GM23338 (cell line): ENCODE measurements around the gene EIF4E2. TPM values are rescaled to one million over a fixed set of nuclear protein-coding genes. Genes with fewer than 3 reads are reported as not detected.

Source experiments
- ATAC-seq: fragments of 200-7000 bp; cut with Tn5 transposase; 3 replicates; pipeline ENCODE4 v1.9.1; 2020
- DNase-seq: peaks from one replicate; pipeline ENCODE4 v3.0.0-alpha.2; 2015; ENCODE audit warnings: low spot score
- H2AFZ ChIP-seq: fragments of 200-600 bp; sonication (generic); 2 replicates; pipeline ENCODE4 v1.8.0; 2016; ENCODE audit warnings: antibody characterized with exemption, mild to moderate bottlenecking, moderate library complexity
- H3F3A ChIP-seq: fragments of 200-600 bp; sonication (generic); replicated peaks from 2 replicates; pipeline ENCODE4 v1.8.0; 2017; ENCODE audit warnings: antibody characterized with exemption, mixed run types, low read depth
- H3K27ac ChIP-seq: fragments of 200-600 bp; sonication (generic); 2 replicates; pipeline ENCODE4 v1.6.1; 2016; ENCODE audit warnings: low read depth
- H3K27me3 ChIP-seq: fragments of 200-600 bp; sonication (generic); 2 replicates; pipeline ENCODE4 v1.8.0; 2016; ENCODE audit warnings: mild to moderate bottlenecking, mixed run types, moderate library complexity; ENCODE audit not compliant: insufficient read depth
- H3K36me3 ChIP-seq: fragments of 200-600 bp; sonication (generic); 2 replicates; pipeline ENCODE4 v1.8.0; 2016; ENCODE audit warnings: mild to moderate bottlenecking; ENCODE audit not compliant: insufficient read depth
- H3K4me1 ChIP-seq: fragments of 200-600 bp; sonication (generic); 2 replicates; pipeline ENCODE4 v1.8.0; 2016; ENCODE audit warnings: mild to moderate bottlenecking, moderate library complexity; ENCODE audit not compliant: insufficient read depth
- H3K4me2 ChIP-seq: fragments of 200-600 bp; sonication (generic); 2 replicates; pipeline ENCODE4 v1.7.1; 2017; ENCODE audit warnings: mixed run types
- H3K4me3 ChIP-seq: fragments of 200-600 bp; sonication (generic); 2 replicates; pipeline ENCODE4 v1.6.1; 2016; ENCODE audit warnings: mixed run types
- H3K79me2 ChIP-seq: fragments of 200-600 bp; sonication (generic); replicated peaks from 2 replicates; pipeline ENCODE4 v1.8.0; 2017; ENCODE audit warnings: mild to moderate bottlenecking; ENCODE audit not compliant: insufficient read depth
- H3K9me2 ChIP-seq: fragments of 200-600 bp; sonication (generic); 2 replicates; pipeline ENCODE4 v1.8.0; 2017; ENCODE audit not compliant: insufficient read depth
- H4K20me1 ChIP-seq: fragments of 200-600 bp; sonication (generic); replicated peaks from 2 replicates; pipeline ENCODE4 v1.8.0; 2017; ENCODE audit warnings: mild to moderate bottlenecking; ENCODE audit not compliant: insufficient read depth
- H3K27ac Mint-ChIP-seq: 2 replicates; pipeline ENCODE4 v1.8.0; 2020; ENCODE audit warnings: inconsistent platforms, mild to moderate bottlenecking, moderate library complexity, mixed read lengths
- H3K27me3 Mint-ChIP-seq: 3 replicates; pipeline ENCODE4 v1.8.0; 2022; ENCODE audit warnings: low read depth, mild to moderate bottlenecking, moderate library complexity, mixed read lengths, inconsistent platforms; ENCODE audit not compliant: insufficient read depth, poor library complexity
- H3K36me3 Mint-ChIP-seq: 3 replicates; pipeline ENCODE4 v1.8.0; 2021; ENCODE audit warnings: low read depth, mild to moderate bottlenecking, inconsistent platforms, moderate library complexity, mixed read lengths
- H3K4me1 Mint-ChIP-seq: 3 replicates; pipeline ENCODE4 v1.8.0; 2020; ENCODE audit warnings: mild to moderate bottlenecking, inconsistent platforms, mixed read lengths
- H3K4me3 Mint-ChIP-seq: 3 replicates; pipeline ENCODE4 v1.8.0; 2021; ENCODE audit warnings: moderate library complexity, mild to moderate bottlenecking, inconsistent platforms, mixed read lengths
- H3K9me3 Mint-ChIP-seq: 3 replicates; pipeline ENCODE4 v1.8.0; 2020; ENCODE audit warnings: moderate library complexity, mild to moderate bottlenecking, inconsistent platforms, mixed read lengths
- CREB1 ChIP-seq: fragments of 250-450 bp; sonication (Bioruptor Pico); IDR thresholded peaks from 2 replicates; pipeline ENCODE4 v1.5.0; 2020; ENCODE audit warnings: low read depth, mild to moderate bottlenecking, moderate library complexity
- EZH2 ChIP-seq: fragments of 200-600 bp; sonication (generic); IDR thresholded peaks from one replicate; pipeline ENCODE4 v1.8.0; 2017; ENCODE audit warnings: antibody characterized with exemption, mild to moderate bottlenecking, low read depth; ENCODE audit not compliant: unreplicated experiment
- EZH2phosphoT487 ChIP-seq: fragments of 200-600 bp; sonication (generic); IDR thresholded peaks from one replicate; pipeline ENCODE4 v1.8.1; 2018; ENCODE audit warnings: antibody characterized with exemption; ENCODE audit not compliant: unreplicated experiment
- JUNB ChIP-seq: IDR thresholded peaks from one replicate; pipeline ENCODE4 v1.6.1; 2016; ENCODE audit warnings: antibody characterized with exemption; ENCODE audit not compliant: unreplicated experiment
- NANOG ChIP-seq: IDR thresholded peaks from 2 replicates; pipeline ENCODE4 v1.6.1; 2016; ENCODE audit warnings: antibody characterized with exemption, borderline replicate concordance
- POLR2AphosphoS5 ChIP-seq: IDR thresholded peaks from 2 replicates; pipeline ENCODE4 v1.6.1; 2016; ENCODE audit warnings: antibody characterized with exemption, low read depth
- STAT1 ChIP-seq: IDR thresholded peaks from one replicate; pipeline ENCODE4 v1.6.1; 2016; ENCODE audit warnings: antibody characterized with exemption; ENCODE audit not compliant: unreplicated experiment
- ZNF114 ChIP-seq: fragments of 250-450 bp; sonication (Bioruptor Pico); IDR thresholded peaks from 2 replicates; pipeline ENCODE4 v1.5.0; 2020; ENCODE audit warnings: mild to moderate bottlenecking, moderate library complexity
- ZNF331 ChIP-seq: fragments of 250-450 bp; sonication (Bioruptor Pico); IDR thresholded peaks from 2 replicates; pipeline ENCODE4 v1.5.0; 2020; ENCODE audit warnings: low read depth, mild to moderate bottlenecking, moderate library complexity
- polyA plus RNA-seq: library from polyadenylated mRNA; unstranded; fragments of >200 nt; fragmentation: Nextera tagmentation; extraction: Ambion mirVana; gene quantifications from 2 replicates; pipeline ENCODE4 v1.2.1, GENCODE V29; 2016
- total RNA-seq: library from RNA; depleted of rRNA; stranded (reverse); fragments of >200 nt; shearing (Covaris generic); gene quantifications from 2 replicates; pipeline ENCODE4 v1.2.3, GENCODE V29; 2014
- TF ChIP-seq, protein P1 (sequence below): IDR thresholded peaks from 2 replicates; pipeline ENCODE4 v1.6.1; 2016; ENCODE audit warnings: antibody characterized with exemption
- TF ChIP-seq, protein P2 (sequence below): fragments of 250-450 bp; sonication (Bioruptor Pico); IDR thresholded peaks from 2 replicates; pipeline ENCODE4 v1.5.0; 2020; ENCODE audit warnings: mild to moderate bottlenecking, moderate library complexity
- TF ChIP-seq, protein P3 (sequence below), 2 experiments: fragments of 200-600 bp in 1 of 2; sonication (generic) in 1 of 2; conservative IDR thresholded peaks; 2 replicates each; pipeline versions ENCODE4 v1.5.1 to v1.6.1; 2016 to 2017; ENCODE audit warnings: antibody characterized with exemption in 2 of 2, low read depth in 2 of 2, mild to moderate bottlenecking in 2 of 2, moderate library complexity in 1 of 2

EIF4E2 gene
- total and polyA plus RNA-seq, 2 experiments from 2014 or later = 68.1 to 152 TPM

DNA sequence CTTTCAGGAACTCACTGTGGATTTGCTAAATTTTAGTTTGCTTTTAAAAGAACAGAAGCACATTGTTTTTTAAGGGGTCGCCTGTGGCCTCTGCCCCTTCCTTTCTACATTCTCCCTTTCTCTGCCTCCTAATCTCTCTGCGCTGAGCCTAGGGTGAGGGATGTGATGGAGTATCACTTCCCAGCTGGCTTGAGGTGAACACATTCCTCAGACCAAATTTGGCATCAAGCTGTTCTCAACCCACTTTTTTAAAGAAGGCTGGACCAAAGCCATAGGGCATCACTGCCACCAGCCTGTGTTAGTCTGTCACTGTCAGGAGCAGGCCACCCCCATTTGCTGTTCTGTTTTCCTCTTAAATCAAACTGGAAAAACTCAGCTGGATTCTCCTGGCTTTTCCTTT lies 27.4 kb downstream of the EIF4E2 start:
- Histone ChIP-seq H3F3A (no peaks in the 10 kb centered on the region), H3K4me2 (no peak overlapping the region), H3K36me3 (no peaks in the 10 kb centered on the region), H4K20me1 (peaks cover 8% of the 10 kb centered on the region), H3K4me3 (no peak overlapping the region), H3K27me3 (no peaks in the 10 kb centered on the region), H3K27ac (no peak overlapping the region), H3K79me2 (no peaks in the 10 kb centered on the region), H3K4me1 (no peaks in the 10 kb centered on the region), H2AFZ (no peak overlapping the region), H3K9me2 (no peaks in the 10 kb centered on the region)
- Mint-ChIP-seq H3K4me1 (no peaks in the 10 kb centered on the region), H3K4me3 (no peak overlapping the region), H3K36me3 (peaks cover 22% of the 10 kb centered on the region), H3K9me3 (no peaks in the 10 kb centered on the region), H3K27me3 (no peaks in the 10 kb centered on the region), H3K27ac (no peak overlapping the region)
- DNase-seq (no peak), ATAC-seq (no peak)
- TF ChIP-seq ZNF114 (no peak), CREB1 (CRISPR knock-in tag) (no peak)
- TF ChIP-seq, protein P1, sequence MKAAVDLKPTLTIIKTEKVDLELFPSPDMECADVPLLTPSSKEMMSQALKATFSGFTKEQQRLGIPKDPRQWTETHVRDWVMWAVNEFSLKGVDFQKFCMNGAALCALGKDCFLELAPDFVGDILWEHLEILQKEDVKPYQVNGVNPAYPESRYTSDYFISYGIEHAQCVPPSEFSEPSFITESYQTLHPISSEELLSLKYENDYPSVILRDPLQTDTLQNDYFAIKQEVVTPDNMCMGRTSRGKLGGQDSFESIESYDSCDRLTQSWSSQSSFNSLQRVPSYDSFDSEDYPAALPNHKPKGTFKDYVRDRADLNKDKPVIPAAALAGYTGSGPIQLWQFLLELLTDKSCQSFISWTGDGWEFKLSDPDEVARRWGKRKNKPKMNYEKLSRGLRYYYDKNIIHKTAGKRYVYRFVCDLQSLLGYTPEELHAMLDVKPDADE = no peak

DNA sequence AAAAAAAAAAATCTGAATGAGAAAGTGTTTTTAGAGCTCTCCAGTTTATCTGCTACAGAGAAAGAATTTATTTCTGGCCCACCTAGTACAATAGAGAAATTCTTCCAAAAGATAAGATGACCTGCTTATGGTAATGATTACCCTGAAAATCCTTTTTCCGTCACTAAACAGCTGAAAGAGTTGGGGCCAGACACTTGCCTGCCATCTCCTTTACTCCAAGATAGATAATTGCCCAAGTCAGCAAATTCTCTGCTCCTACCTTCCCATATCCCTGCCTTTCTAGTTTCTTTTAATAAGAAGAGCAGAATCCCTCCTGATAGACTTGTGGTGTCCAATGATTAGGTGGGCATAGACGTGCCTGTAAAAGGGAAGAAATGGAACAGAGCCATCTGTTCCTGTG lies 28.1 kb downstream of the EIF4E2 start:
- H3K27me3 ChIP-seq = no peaks in the 10 kb centered on the region
- no peak overlapping the region for H3K27ac Mint-ChIP-seq
- H3K79me2 ChIP-seq = no peaks in the 10 kb centered on the region
- H3K9me2 ChIP-seq = no peaks in the 10 kb centered on the region
- no peaks in the 10 kb centered on the region for H3K36me3 ChIP-seq
- H3K4me1 ChIP-seq = no peaks in the 10 kb centered on the region
- no peaks in the 10 kb centered on the region for H3F3A ChIP-seq
- no peak overlapping the region for H3K27ac ChIP-seq
- no peaks in the 10 kb centered on the region for H3K9me3 Mint-ChIP-seq
- no peak overlapping the region for H3K4me3 Mint-ChIP-seq
- H3K4me3 ChIP-seq = no peak overlapping the region
- H4K20me1 ChIP-seq = peaks cover 8% of the 10 kb centered on the region
- peaks cover 20% of the 10 kb centered on the region for H3K36me3 Mint-ChIP-seq
- no peak overlapping the region for H2AFZ ChIP-seq
- DNase-seq (no peak), ATAC-seq (no peak)
- H3K4me2 ChIP-seq = no peak overlapping the region
- no peaks in the 10 kb centered on the region for H3K27me3 Mint-ChIP-seq
- H3K4me1 Mint-ChIP-seq = no peaks in the 10 kb centered on the region
- TF ChIP-seq NANOG (no peak), CREB1 (CRISPR knock-in tag) (no peak), EZH2phosphoT487 (no peak), STAT1 (no peak), ZNF114 (no peak), POLR2AphosphoS5 (no peak), ZNF331 (CRISPR knock-in tag) (no peak), EZH2 (no peak), JUNB (no peak)
- TF ChIP-seq, protein P2, sequence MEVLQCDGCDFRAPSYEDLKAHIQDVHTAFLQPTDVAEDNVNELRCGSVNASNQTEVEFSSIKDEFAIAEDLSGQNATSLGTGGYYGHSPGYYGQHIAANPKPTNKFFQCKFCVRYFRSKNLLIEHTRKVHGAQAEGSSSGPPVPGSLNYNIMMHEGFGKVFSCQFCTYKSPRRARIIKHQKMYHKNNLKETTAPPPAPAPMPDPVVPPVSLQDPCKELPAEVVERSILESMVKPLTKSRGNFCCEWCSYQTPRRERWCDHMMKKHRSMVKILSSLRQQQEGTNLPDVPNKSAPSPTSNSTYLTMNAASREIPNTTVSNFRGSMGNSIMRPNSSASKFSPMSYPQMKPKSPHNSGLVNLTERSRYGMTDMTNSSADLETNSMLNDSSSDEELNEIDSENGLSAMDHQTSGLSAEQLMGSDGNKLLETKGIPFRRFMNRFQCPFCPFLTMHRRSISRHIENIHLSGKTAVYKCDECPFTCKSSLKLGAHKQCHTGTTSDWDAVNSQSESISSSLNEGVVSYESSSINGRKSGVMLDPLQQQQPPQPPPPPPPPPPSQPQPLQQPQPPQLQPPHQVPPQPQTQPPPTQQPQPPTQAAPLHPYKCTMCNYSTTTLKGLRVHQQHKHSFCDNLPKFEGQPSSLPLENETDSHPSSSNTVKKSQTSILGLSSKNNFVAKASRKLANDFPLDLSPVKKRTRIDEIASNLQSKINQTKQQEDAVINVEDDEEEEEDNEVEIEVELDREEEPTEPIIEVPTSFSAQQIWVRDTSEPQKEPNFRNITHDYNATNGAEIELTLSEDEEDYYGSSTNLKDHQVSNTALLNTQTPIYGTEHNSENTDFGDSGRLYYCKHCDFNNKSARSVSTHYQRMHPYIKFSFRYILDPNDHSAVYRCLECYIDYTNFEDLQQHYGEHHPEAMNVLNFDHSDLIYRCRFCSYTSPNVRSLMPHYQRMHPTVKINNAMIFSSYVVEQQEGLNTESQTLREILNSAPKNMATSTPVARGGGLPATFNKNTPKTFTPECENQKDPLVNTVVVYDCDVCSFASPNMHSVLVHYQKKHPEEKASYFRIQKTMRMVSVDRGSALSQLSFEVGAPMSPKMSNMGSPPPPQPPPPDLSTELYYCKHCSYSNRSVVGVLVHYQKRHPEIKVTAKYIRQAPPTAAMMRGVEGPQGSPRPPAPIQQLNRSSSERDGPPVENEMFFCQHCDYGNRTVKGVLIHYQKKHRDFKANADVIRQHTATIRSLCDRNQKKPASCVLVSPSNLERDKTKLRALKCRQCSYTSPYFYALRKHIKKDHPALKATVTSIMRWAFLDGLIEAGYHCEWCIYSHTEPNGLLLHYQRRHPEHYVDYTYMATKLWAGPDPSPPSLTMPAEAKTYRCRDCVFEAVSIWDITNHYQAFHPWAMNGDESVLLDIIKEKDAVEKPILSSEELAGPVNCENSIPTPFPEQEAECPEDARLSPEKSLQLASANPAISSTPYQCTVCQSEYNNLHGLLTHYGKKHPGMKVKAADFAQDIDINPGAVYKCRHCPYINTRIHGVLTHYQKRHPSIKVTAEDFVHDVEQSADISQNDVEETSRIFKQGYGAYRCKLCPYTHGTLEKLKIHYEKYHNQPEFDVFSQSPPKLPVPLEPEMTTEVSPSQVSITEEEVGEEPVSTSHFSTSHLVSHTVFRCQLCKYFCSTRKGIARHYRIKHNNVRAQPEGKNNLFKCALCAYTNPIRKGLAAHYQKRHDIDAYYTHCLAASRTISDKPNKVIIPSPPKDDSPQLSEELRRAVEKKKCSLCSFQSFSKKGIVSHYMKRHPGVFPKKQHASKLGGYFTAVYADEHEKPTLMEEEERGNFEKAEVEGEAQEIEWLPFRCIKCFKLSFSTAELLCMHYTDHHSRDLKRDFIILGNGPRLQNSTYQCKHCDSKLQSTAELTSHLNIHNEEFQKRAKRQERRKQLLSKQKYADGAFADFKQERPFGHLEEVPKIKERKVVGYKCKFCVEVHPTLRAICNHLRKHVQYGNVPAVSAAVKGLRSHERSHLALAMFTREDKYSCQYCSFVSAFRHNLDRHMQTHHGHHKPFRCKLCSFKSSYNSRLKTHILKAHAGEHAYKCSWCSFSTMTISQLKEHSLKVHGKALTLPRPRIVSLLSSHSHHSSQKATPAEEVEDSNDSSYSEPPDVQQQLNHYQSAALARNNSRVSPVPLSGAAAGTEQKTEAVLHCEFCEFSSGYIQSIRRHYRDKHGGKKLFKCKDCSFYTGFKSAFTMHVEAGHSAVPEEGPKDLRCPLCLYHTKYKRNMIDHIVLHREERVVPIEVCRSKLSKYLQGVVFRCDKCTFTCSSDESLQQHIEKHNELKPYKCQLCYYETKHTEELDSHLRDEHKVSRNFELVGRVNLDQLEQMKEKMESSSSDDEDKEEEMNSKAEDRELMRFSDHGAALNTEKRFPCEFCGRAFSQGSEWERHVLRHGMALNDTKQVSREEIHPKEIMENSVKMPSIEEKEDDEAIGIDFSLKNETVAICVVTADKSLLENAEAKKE = no peak
- TF ChIP-seq, protein P3, sequence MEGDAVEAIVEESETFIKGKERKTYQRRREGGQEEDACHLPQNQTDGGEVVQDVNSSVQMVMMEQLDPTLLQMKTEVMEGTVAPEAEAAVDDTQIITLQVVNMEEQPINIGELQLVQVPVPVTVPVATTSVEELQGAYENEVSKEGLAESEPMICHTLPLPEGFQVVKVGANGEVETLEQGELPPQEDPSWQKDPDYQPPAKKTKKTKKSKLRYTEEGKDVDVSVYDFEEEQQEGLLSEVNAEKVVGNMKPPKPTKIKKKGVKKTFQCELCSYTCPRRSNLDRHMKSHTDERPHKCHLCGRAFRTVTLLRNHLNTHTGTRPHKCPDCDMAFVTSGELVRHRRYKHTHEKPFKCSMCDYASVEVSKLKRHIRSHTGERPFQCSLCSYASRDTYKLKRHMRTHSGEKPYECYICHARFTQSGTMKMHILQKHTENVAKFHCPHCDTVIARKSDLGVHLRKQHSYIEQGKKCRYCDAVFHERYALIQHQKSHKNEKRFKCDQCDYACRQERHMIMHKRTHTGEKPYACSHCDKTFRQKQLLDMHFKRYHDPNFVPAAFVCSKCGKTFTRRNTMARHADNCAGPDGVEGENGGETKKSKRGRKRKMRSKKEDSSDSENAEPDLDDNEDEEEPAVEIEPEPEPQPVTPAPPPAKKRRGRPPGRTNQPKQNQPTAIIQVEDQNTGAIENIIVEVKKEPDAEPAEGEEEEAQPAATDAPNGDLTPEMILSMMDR (conservative IDR thresholded peaks at IDR 0.05; ENCODE audit: low read depth in 2 of 2) = no peak
- TF ChIP-seq, protein P1 = no peak
